ENCODE data around the gene BABAM2. TPM values are rescaled to one million over a fixed set of nuclear protein-coding genes. Genes with fewer than 3 reads are reported as not detected.

Gene BABAM2
- total and polyA plus RNA-seq, 11 donors: 22.2 to 75.1 (median 62.5) TPM

- no peak for DNase-seq
- Histone ChIP-seq H3K27me3 (no peaks in the 10 kb centered on the region), H3K9me3 (no peaks in the 10 kb centered on the region), H3K36me3 (no peaks in the 10 kb centered on the region), H3K4me3 (no peak overlapping the region), H3K4me1 (peaks cover 0 to 17% (median 5%) of the 10 kb centered on the region in 12 donors), H3K27ac (no peak overlapping the region)
- TF ChIP-seq CTCF (IDR thresholded peaks at IDR 0.05) (no peak), POLR2A (IDR thresholded peaks at IDR 0.05) (no peak)
- intact Hi-C loops (cut with DNase I): no loop called here
- no peak for ATAC-seq
- 93 to 99% (median 95%) methylated on average over 2 of the region's 2 CpGs for WGBS, 4 donors
Observed at GRCh38 chr2:28085201-28085600, 194.7 kb downstream of the BABAM2 start.

GRCh38 chr2:28086611-28087010 lies 196.1 kb downstream of the BABAM2 start:
- intact Hi-C loops (cut with DNase I): no loop called here
- DNase-seq: no peak
- Histone ChIP-seq H3K4me3 (no peak overlapping the region), H3K36me3 (no peaks in the 10 kb centered on the region), H3K9me3 (no peaks in the 10 kb centered on the region), H3K4me1 (peaks cover 0 to 9% (median 0%) of the 10 kb centered on the region in 12 donors), H3K27ac (no peak overlapping the region), H3K27me3 (no peaks in the 10 kb centered on the region)
- ATAC-seq: no peak
- TF ChIP-seq POLR2A (IDR thresholded peaks at IDR 0.05): no peak
- no peak for TF ChIP-seq CTCF (IDR thresholded peaks at IDR 0.05)
- 67 to 87% (median 84%) methylated on average over 3 of the region's 3 CpGs for WGBS, 4 donors

- DNase-seq (no peak), ATAC-seq (no peak)
- H3K36me3 ChIP-seq: no peaks in the 10 kb centered on the region
- no peaks in the 10 kb centered on the region for H3K27me3 ChIP-seq
- TF ChIP-seq CTCF (IDR thresholded peaks at IDR 0.05) (no peak), POLR2A (IDR thresholded peaks at IDR 0.05) (no peak)
- intact Hi-C loops (cut with DNase I): no loop called here
- no peak overlapping the region for H3K27ac ChIP-seq
- no peak overlapping the region for H3K4me3 ChIP-seq
- WGBS, 4 donors: 85 to 98% (median 96%) methylated on average over 4 of the region's 4 CpGs
- no peaks in the 10 kb centered on the region for H3K9me3 ChIP-seq
- peaks cover 0 to 8% (median 0%) of the 10 kb centered on the region in 12 donors for H3K4me1 ChIP-seq
Observed at GRCh38 chr2:28088970-28089369, 198.4 kb downstream of the BABAM2 start.

- intact Hi-C loops (cut with DNase I): no loop called here
- peaks cover 0 to 11% (median 0%) of the 10 kb centered on the region in 12 donors for H3K4me1 ChIP-seq
- H3K4me3 ChIP-seq: no peak overlapping the region
- H3K9me3 ChIP-seq: no peaks in the 10 kb centered on the region
- TF ChIP-seq CTCF (IDR thresholded peaks at IDR 0.05) (no peak), POLR2A (IDR thresholded peaks at IDR 0.05) (no peak)
- no peaks in the 10 kb centered on the region for H3K36me3 ChIP-seq
- WGBS, 4 donors: 96 to 100% (median 99%) methylated on average over 1 of the region's 1 CpG
- no peaks in the 10 kb centered on the region for H3K27me3 ChIP-seq
- no peak for DNase-seq
- H3K27ac ChIP-seq: no peak overlapping the region
- no peak for ATAC-seq
Observed at GRCh38 chr2:28089486-28089885, 199.0 kb downstream of the BABAM2 start.

All from heart left ventricle (tissue), 16 donors.